ENCODE results near the gene CPLX3.

CPLX3 gene

DNA sequence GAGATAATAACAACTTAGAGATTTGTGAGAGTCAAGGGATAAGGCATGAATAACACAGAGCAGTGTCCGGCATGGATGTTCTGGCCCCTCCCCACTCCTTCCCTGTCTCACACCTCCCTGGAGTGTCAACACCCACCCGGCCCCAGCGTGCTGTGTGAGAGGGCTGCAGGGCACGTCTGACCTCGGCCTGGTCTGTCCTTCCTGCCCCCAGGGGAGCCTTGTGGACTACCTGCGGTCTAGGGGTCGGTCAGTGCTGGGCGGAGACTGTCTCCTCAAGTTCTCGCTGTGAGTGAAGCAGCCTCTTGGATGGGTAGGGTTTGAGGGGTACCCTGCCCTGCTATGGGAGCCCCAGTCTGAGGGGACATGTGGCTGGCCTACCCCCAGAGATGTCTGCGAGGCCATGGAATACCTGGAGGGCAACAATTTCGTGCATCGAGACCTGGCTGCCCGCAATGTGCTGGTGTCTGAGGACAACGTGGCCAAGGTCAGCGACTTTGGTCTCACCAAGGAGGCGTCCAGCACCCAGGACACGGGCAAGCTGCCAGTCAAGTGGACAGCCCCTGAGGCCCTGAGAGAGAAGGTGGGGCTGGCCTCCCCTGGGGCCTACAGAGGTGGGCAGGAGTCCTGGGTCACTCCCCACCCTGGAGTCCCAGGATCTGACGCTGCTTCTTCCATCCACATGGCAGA is 25.0 kb upstream of the CPLX3 start:
- no peak overlapping the region for H2BK120ac ChIP-seq (ENCODE audit: insufficient read depth, low read length, poor library complexity)
- no peak overlapping the region for H2AFZ ChIP-seq (ENCODE audit: insufficient read depth, low read length, poor library complexity)
- no peak overlapping the region for H2BK5ac ChIP-seq (ENCODE audit: low read depth, low read length, poor library complexity)
- no peaks in the 10 kb centered on the region for H3K27me3 ChIP-seq (ENCODE audit: insufficient read depth, low read length)
- no peak overlapping the region for H3K4me2 ChIP-seq (ENCODE audit: low read length)
- no peaks in the 10 kb centered on the region for H3K79me1 ChIP-seq (ENCODE audit: low read length)
- WGBS (ENCODE audit: extremely low coverage, insufficient coverage, insufficient read length) = no CpG with 5 or more reads among the region's 18 CpGs
- H3K4me3 ChIP-seq (ENCODE audit: low read depth, low read length) = no peak overlapping the region
- H3K23ac ChIP-seq (ENCODE audit: low read length) = no peak overlapping the region
- H3K36me3 ChIP-seq (ENCODE audit: control insufficient read depth in 1 of 2, insufficient read depth in 2 of 2, low read length in 2 of 2) = peaks cover 51 to 60% of the 10 kb centered on the region in 2 experiments
- H3K27ac ChIP-seq (ENCODE audit: low read depth, low read length) = no peak overlapping the region
- no peak overlapping the region for H3K4ac ChIP-seq (ENCODE audit: low read depth, low read length)
- H4K91ac ChIP-seq (ENCODE audit: low read depth, low read length) = no peak overlapping the region
- H3K14ac ChIP-seq (ENCODE audit: low read length) = no peak overlapping the region
- H2AK5ac ChIP-seq (ENCODE audit: low read length) = no peak overlapping the region
- H4K12ac ChIP-seq (ENCODE audit: low read depth, low read length) = no peak overlapping the region
- DNase-seq = no peak
- H4K8ac ChIP-seq (ENCODE audit: low read depth, low read length) = no peak overlapping the region
- H3K79me2 ChIP-seq (ENCODE audit: control insufficient read depth, insufficient read depth, low read length, poor library complexity) = no peaks in the 10 kb centered on the region
- no peak overlapping the region for H3K18ac ChIP-seq (ENCODE audit: low read length)
- H3K9ac ChIP-seq (ENCODE audit: low read length) = no peak overlapping the region
- no peaks in the 10 kb centered on the region for H3K9me3 ChIP-seq (ENCODE audit: insufficient read depth, low read depth, low read length)
- no peak overlapping the region for H2BK12ac ChIP-seq (ENCODE audit: low read length)
- H3K4me1 ChIP-seq (ENCODE audit: control insufficient read depth in 1 of 2, insufficient read depth in 2 of 2, low read length in 2 of 2) = no peaks in the 10 kb centered on the region

DNA sequence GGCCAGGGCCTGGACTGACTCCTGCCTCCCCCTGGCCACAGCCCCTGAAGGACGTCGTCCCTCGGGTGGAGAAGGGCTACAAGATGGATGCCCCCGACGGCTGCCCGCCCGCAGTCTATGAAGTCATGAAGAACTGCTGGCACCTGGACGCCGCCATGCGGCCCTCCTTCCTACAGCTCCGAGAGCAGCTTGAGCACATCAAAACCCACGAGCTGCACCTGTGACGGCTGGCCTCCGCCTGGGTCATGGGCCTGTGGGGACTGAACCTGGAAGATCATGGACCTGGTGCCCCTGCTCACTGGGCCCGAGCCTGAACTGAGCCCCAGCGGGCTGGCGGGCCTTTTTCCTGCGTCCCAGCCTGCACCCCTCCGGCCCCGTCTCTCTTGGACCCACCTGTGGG is 24.1 kb upstream of the CPLX3 start:
- Histone ChIP-seq H3K36me3 (ENCODE audit: control insufficient read depth in 1 of 2, insufficient read depth in 2 of 2, low read length in 2 of 2) (peaks cover 51 to 60% of the 10 kb centered on the region in 2 experiments), H3K4me3 (ENCODE audit: low read depth, low read length) (no peak overlapping the region), H3K23ac (ENCODE audit: low read length) (no peak overlapping the region), H3K18ac (ENCODE audit: low read length) (no peak overlapping the region), H4K91ac (ENCODE audit: low read depth, low read length) (no peak overlapping the region), H2BK5ac (ENCODE audit: low read depth, low read length, poor library complexity) (no peak overlapping the region), H3K4me2 (ENCODE audit: low read length) (no peak overlapping the region), H3K4me1 (ENCODE audit: control insufficient read depth in 1 of 2, insufficient read depth in 2 of 2, low read length in 2 of 2) (no peaks in the 10 kb centered on the region), H3K14ac (ENCODE audit: low read length) (no peak overlapping the region), H2BK120ac (ENCODE audit: insufficient read depth, low read length, poor library complexity) (no peak overlapping the region), H2AFZ (ENCODE audit: insufficient read depth, low read length, poor library complexity) (no peak overlapping the region), H3K9ac (ENCODE audit: low read length) (no peak overlapping the region), H3K79me1 (ENCODE audit: low read length) (no peaks in the 10 kb centered on the region), H3K27me3 (ENCODE audit: insufficient read depth, low read length) (no peaks in the 10 kb centered on the region), H3K79me2 (ENCODE audit: control insufficient read depth, insufficient read depth, low read length, poor library complexity) (no peaks in the 10 kb centered on the region), H2BK12ac (ENCODE audit: low read length) (no peak overlapping the region), H3K9me3 (ENCODE audit: insufficient read depth, low read depth, low read length) (no peaks in the 10 kb centered on the region), H2AK5ac (ENCODE audit: low read length) (no peak overlapping the region), H4K8ac (ENCODE audit: low read depth, low read length) (no peak overlapping the region), H4K12ac (ENCODE audit: low read depth, low read length) (no peak overlapping the region), H3K4ac (ENCODE audit: low read depth, low read length) (no peak overlapping the region), H3K27ac (ENCODE audit: low read depth, low read length) (no peak overlapping the region)
- no peak for DNase-seq
- no CpG with 5 or more reads among the region's 20 CpGs for whole genome bisulfite sequencing (ENCODE audit: extremely low coverage, insufficient coverage, insufficient read length)

DNA sequence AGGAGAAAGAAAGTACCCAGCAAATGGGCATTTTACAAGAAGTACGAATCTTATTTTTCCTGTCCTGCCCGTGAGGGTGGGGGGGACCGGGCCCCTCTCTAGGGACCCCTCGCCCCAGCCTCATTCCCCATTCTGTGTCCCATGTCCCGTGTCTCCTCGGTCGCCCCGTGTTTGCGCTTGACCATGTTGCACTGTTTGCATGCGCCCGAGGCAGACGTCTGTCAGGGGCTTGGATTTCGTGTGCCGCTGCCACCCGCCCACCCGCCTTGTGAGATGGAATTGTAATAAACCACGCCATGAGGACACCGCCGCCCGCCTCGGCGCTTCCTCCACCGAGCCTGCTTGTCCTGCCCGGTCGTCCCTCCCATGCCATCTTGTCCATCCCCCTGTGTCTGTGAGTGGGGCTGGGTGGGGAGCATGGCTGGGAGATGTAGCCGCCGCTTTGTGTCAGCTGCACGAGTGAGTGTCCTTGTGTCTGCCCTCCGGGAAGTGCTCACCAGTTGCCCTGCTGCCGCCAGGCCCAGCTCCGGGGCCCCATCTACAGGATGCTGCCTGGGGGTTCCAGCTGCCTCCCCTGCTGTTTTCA is 23.5 kb upstream of the CPLX3 start:
- Histone ChIP-seq H4K12ac (ENCODE audit: low read depth, low read length) (no peak overlapping the region), H3K4ac (ENCODE audit: low read depth, low read length) (no peak overlapping the region), H3K27ac (ENCODE audit: low read depth, low read length) (no peak overlapping the region), H2BK120ac (ENCODE audit: insufficient read depth, low read length, poor library complexity) (no peak overlapping the region), H3K14ac (ENCODE audit: low read length) (no peak overlapping the region), H3K79me2 (ENCODE audit: control insufficient read depth, insufficient read depth, low read length, poor library complexity) (no peaks in the 10 kb centered on the region), H4K91ac (ENCODE audit: low read depth, low read length) (no peak overlapping the region), H2BK12ac (ENCODE audit: low read length) (no peak overlapping the region), H3K36me3 (ENCODE audit: control insufficient read depth in 1 of 2, insufficient read depth in 2 of 2, low read length in 2 of 2) (peaks cover 51 to 60% of the 10 kb centered on the region in 2 experiments), H3K9ac (ENCODE audit: low read length) (no peak overlapping the region), H3K27me3 (ENCODE audit: insufficient read depth, low read length) (no peaks in the 10 kb centered on the region), H3K18ac (ENCODE audit: low read length) (no peak overlapping the region), H2AK5ac (ENCODE audit: low read length) (no peak overlapping the region), H3K4me2 (ENCODE audit: low read length) (no peak overlapping the region), H2AFZ (ENCODE audit: insufficient read depth, low read length, poor library complexity) (no peak overlapping the region), H2BK5ac (ENCODE audit: low read depth, low read length, poor library complexity) (no peak overlapping the region), H4K8ac (ENCODE audit: low read depth, low read length) (no peak overlapping the region), H3K9me3 (ENCODE audit: insufficient read depth, low read depth, low read length) (no peaks in the 10 kb centered on the region), H3K4me3 (ENCODE audit: low read depth, low read length) (no peak overlapping the region), H3K23ac (ENCODE audit: low read length) (no peak overlapping the region), H3K4me1 (ENCODE audit: control insufficient read depth in 1 of 2, insufficient read depth in 2 of 2, low read length in 2 of 2) (no peaks in the 10 kb centered on the region), H3K79me1 (ENCODE audit: low read length) (no peaks in the 10 kb centered on the region)
- WGBS (ENCODE audit: extremely low coverage, insufficient coverage, insufficient read length) = no CpG with 5 or more reads among the region's 31 CpGs
- DNase-seq = no peak

DNA sequence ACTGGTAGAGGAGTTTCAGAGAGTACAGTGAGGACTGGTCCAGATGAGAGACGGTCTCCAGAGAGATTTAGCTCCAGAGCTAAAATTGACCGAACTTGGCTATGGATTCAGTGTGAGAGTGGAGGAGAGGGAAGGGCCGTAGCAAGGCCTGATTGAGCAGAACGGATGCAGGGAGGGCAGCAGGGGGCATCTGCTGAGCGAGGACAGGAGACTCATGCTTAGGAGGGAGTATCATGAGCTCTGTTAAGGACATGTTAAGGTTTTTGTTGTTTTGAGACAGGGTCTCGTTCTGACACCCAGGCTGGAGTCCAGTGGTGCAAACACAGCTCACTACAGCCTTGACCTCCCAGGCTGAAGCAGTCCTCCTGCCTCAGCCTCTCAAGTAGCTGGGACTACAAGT is 21.5 kb upstream of the CPLX3 start:
- no peak overlapping the region for H2BK120ac ChIP-seq (ENCODE audit: insufficient read depth, low read length, poor library complexity)
- H3K4ac ChIP-seq (ENCODE audit: low read depth, low read length) = no peak overlapping the region

More for the DNA sequence above, 21.5 kb upstream of the CPLX3 start:
- Histone ChIP-seq H3K36me3 (ENCODE audit: control insufficient read depth in 1 of 2, insufficient read depth in 2 of 2, low read length in 2 of 2) (peaks cover 33 to 41% of the 10 kb centered on the region in 2 experiments), H3K9ac (ENCODE audit: low read length) (no peak overlapping the region), H2BK5ac (ENCODE audit: low read depth, low read length, poor library complexity) (no peak overlapping the region), H3K4me3 (ENCODE audit: low read depth, low read length) (no peak overlapping the region), H4K12ac (ENCODE audit: low read depth, low read length) (no peak overlapping the region), H3K23ac (ENCODE audit: low read length) (no peak overlapping the region), H3K18ac (ENCODE audit: low read length) (no peak overlapping the region), H4K8ac (ENCODE audit: low read depth, low read length) (no peak overlapping the region), H2AFZ (ENCODE audit: insufficient read depth, low read length, poor library complexity) (no peak overlapping the region), H3K27me3 (ENCODE audit: insufficient read depth, low read length) (no peaks in the 10 kb centered on the region), H2BK12ac (ENCODE audit: low read length) (no peak overlapping the region), H3K79me1 (ENCODE audit: low read length) (no peaks in the 10 kb centered on the region), H3K9me3 (ENCODE audit: insufficient read depth, low read depth, low read length) (no peaks in the 10 kb centered on the region), H3K27ac (ENCODE audit: low read depth, low read length) (no peak overlapping the region), H3K79me2 (ENCODE audit: control insufficient read depth, insufficient read depth, low read length, poor library complexity) (no peaks in the 10 kb centered on the region), H3K4me2 (ENCODE audit: low read length) (no peak overlapping the region), H2AK5ac (ENCODE audit: low read length) (no peak overlapping the region), H3K4me1 (ENCODE audit: control insufficient read depth in 1 of 2, insufficient read depth in 2 of 2, low read length in 2 of 2) (no peaks in the 10 kb centered on the region), H3K14ac (ENCODE audit: low read length) (no peak overlapping the region), H4K91ac (ENCODE audit: low read depth, low read length) (no peak overlapping the region)
- no peak for DNase-seq
- WGBS (ENCODE audit: extremely low coverage, insufficient coverage, insufficient read length) = no CpG with 5 or more reads among the region's 6 CpGs

Measured in trophoblast cell (in vitro differentiated cells and primary cell).